ENCODE measurements around the gene HHIP.

GRCh38 chr4:144621681-144622080, 24.3 kb upstream of the HHIP start:
- no peak for TF ChIP-seq CTCF (conservative IDR thresholded peaks at IDR 0.05 in 1 of 2, IDR thresholded peaks at IDR 0.05 in 1 of 2; ENCODE audit: low read depth in 1 of 2, low read length in 2 of 2)
- TF ChIP-seq EZH2 (IDR thresholded peaks at IDR 0.05; ENCODE audit: low read length, missing control alignments) = no peak
